Uterus (tissue), 4 donors: ENCODE measurements around the gene DYNLT3. TPM values are rescaled to one million over a fixed set of nuclear protein-coding genes. Genes with fewer than 3 reads are reported as not detected.

Source experiments
- DNase-seq, 2 donors: peaks; one replicate each; pipeline ENCODE4 v3.0.0-alpha.2; 2019 to 2020
- H3K27ac ChIP-seq, 2 donors: fragments of 200-600 bp; sonication (generic); 1 replicate in 1 of 2; 2 replicates in 1 of 2; pipeline ENCODE4 v1.5.1; 2016 to 2018
- H3K27me3 ChIP-seq, 2 donors: fragments of 200-600 bp; sonication (generic); one replicate each; pipeline ENCODE4 v1.5.1; 2018 to 2019; ENCODE audit warnings: control low read depth in 1 of 2
- H3K36me3 ChIP-seq, 2 donors: fragments of 200-600 bp; sonication (generic); one replicate each; pipeline ENCODE4 v1.5.1; 2019; ENCODE audit warnings: control low read depth in 1 of 2
- H3K4me1 ChIP-seq, 2 donors: fragments of 200-600 bp; sonication (generic); one replicate each; pipeline ENCODE4 v1.5.1; 2018 to 2019; ENCODE audit warnings: control low read depth in 1 of 2
- H3K4me3 ChIP-seq, 2 donors: fragments of 200-600 bp; sonication (generic); 1 replicate in 1 of 2; 2 replicates in 1 of 2; pipeline ENCODE4 v1.5.1; 2018 to 2019; ENCODE audit warnings: mild to moderate bottlenecking in 1 of 2
- H3K9me3 ChIP-seq, 2 donors: fragments of 200-600 bp; sonication (generic); one replicate each; pipeline ENCODE4 v1.5.1; 2019; ENCODE audit warnings: control low read depth in 1 of 2
- POLR2A ChIP-seq, 2 donors: fragments of 450-650 bp; IDR thresholded peaks; one replicate each; pipeline ENCODE4 v1.6.1; 2016; ENCODE audit warnings: antibody characterized with exemption in 2 of 2, mild to moderate bottlenecking in 1 of 2, moderate library complexity in 1 of 2
- intact Hi-C: fragments of 100-400 bp; cut with DNase I; formaldehyde crosslinking; loops from one replicate; pipeline ENCODE4 v1.15.1; 2023; ENCODE audit warnings: low total_unique reads
- total RNA-seq, 4 donors: library from RNA; depleted of rRNA in 3 of 4; stranded (reverse); fragments of >200 nt in 3 of 4; gene quantifications; one replicate each; pipeline versions ENCODE4 v1.1.0 to v1.2.4, GENCODE V29; 2014 to 2023
- TF ChIP-seq, protein P1 (sequence below), 4 experiments: fragments of 200-600 bp in 2 of 4; fragments of 450-650 bp in 2 of 4; sonication (generic) in 2 of 4; IDR thresholded peaks; one replicate each; pipeline ENCODE4 v1.5.1; 2016 to 2019; ENCODE audit warnings: antibody characterized with exemption in 4 of 4, mild to moderate bottlenecking in 2 of 4, moderate library complexity in 1 of 4
- donor health status: DM: yes; HTN: yes; CAD: no.

Gene DYNLT3
- total RNA-seq, 4 donors from 2014 or later, result 31.3 to 59.7 (median 46.6) TPM

GRCh38 chrX:37873220-37873619 lies 25.8 kb upstream of the DYNLT3 start:
- Histone ChIP-seq H3K4me1 (no peaks in the 10 kb centered on the region), H3K27me3 (no peaks in the 10 kb centered on the region), H3K9me3 (no peaks in the 10 kb centered on the region), H3K36me3 (no peaks in the 10 kb centered on the region), H3K4me3 (no peak overlapping the region), H3K27ac (no peak overlapping the region)
- intact Hi-C loops, result no loop called here
- TF ChIP-seq, protein P1, sequence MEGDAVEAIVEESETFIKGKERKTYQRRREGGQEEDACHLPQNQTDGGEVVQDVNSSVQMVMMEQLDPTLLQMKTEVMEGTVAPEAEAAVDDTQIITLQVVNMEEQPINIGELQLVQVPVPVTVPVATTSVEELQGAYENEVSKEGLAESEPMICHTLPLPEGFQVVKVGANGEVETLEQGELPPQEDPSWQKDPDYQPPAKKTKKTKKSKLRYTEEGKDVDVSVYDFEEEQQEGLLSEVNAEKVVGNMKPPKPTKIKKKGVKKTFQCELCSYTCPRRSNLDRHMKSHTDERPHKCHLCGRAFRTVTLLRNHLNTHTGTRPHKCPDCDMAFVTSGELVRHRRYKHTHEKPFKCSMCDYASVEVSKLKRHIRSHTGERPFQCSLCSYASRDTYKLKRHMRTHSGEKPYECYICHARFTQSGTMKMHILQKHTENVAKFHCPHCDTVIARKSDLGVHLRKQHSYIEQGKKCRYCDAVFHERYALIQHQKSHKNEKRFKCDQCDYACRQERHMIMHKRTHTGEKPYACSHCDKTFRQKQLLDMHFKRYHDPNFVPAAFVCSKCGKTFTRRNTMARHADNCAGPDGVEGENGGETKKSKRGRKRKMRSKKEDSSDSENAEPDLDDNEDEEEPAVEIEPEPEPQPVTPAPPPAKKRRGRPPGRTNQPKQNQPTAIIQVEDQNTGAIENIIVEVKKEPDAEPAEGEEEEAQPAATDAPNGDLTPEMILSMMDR (IDR thresholded peaks at IDR 0.05), result no peak
- no peak for TF ChIP-seq POLR2A (IDR thresholded peaks at IDR 0.05)
- DNase-seq, result no peak

- no peak for DNase-seq
- Histone ChIP-seq H3K27ac (no peak overlapping the region), H3K4me1 (no peaks in the 10 kb centered on the region), H3K9me3 (no peaks in the 10 kb centered on the region), H3K27me3 (no peaks in the 10 kb centered on the region), H3K4me3 (no peak overlapping the region), H3K36me3 (no peaks in the 10 kb centered on the region)
- intact Hi-C loops, result no loop called here
- no peak for TF ChIP-seq POLR2A (IDR thresholded peaks at IDR 0.05)
- TF ChIP-seq, protein P1 (IDR thresholded peaks at IDR 0.05), result no peak
These were observed 24.9 kb upstream of the DYNLT3 start for GRCh38 chrX:37872303-37872655.

- Histone ChIP-seq H3K27me3 (no peaks in the 10 kb centered on the region), H3K4me3 (no peak overlapping the region), H3K9me3 (no peaks in the 10 kb centered on the region), H3K4me1 (no peaks in the 10 kb centered on the region), H3K36me3 (no peaks in the 10 kb centered on the region), H3K27ac (no peak overlapping the region)
- no peak for DNase-seq
- intact Hi-C loops, result no loop called here
- TF ChIP-seq, protein P1 (IDR thresholded peaks at IDR 0.05), result no peak
- no peak for TF ChIP-seq POLR2A (IDR thresholded peaks at IDR 0.05)
These were observed 24.4 kb upstream of the DYNLT3 start for GRCh38 chrX:37871626-37872302.

DNA sequence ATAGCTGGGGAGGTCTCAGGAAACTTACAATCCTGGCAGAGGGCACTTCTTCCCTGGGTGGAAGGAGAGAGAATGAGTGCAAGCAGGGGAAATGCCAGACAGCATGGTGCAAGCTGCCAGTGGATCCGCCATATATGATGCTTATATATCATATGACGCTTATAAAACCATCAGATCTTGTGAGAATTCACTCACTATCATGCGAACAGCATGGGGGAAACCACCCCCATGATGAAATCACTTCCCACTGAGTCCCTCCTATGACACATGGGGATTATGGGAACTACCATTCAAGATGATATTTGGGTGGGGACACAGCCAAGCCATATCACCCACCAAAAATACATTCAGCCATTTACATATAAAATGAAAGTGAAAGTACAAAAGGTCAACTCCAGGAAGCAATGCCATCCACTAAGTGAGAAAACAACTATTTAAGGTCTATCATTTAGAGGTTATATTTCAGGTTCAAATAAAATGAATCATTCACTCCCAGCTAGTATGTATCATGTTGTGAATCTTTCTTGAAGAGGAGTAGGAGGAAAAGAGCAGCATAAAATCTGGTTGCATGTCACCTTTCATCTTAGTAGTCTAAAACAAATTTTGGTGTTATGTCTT lies 20.3 kb upstream of the DYNLT3 start:
- Histone ChIP-seq H3K4me3 (no peak overlapping the region), H3K27me3 (no peaks in the 10 kb centered on the region), H3K4me1 (no peaks in the 10 kb centered on the region), H3K36me3 (no peaks in the 10 kb centered on the region), H3K9me3 (no peaks in the 10 kb centered on the region), H3K27ac (no peak overlapping the region)
- TF ChIP-seq POLR2A (IDR thresholded peaks at IDR 0.05), result no peak
- TF ChIP-seq, protein P1 (IDR thresholded peaks at IDR 0.05), result no peak
- intact Hi-C loops, result no loop called here
- no peak for DNase-seq

DNA sequence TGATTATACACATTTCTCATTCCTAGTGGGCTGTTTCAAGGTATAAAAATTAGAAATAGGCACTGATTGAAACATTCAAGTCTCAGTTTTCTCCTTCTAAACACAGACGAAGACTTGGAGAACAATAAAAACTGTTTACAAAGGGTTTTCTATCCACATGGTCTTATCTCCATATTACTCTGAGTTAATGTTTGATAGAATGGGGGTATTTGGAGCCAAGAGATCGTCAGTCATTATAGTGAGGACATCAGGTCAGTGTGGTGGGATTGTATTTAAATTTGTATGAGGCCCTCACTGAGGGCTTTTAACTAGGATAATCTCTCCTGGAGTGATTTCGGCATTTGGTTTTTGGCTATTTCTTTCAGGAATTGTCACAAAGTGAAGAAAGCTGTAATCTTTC lies 16.4 kb upstream of the DYNLT3 start:
- TF ChIP-seq, protein P1 (IDR thresholded peaks at IDR 0.05), result no peak
- TF ChIP-seq POLR2A (IDR thresholded peaks at IDR 0.05), result no peak
- Histone ChIP-seq H3K27ac (no peak overlapping the region), H3K4me1 (no peaks in the 10 kb centered on the region), H3K27me3 (no peaks in the 10 kb centered on the region), H3K36me3 (no peaks in the 10 kb centered on the region), H3K4me3 (no peak overlapping the region), H3K9me3 (no peaks in the 10 kb centered on the region)
- intact Hi-C loops, result no loop called here
- DNase-seq, result no peak
